Transverse colon (tissue), 4 donors: Measurements from ENCODE around the gene CKS1B. TPM values are rescaled to one million over a fixed set of nuclear protein-coding genes. Genes with fewer than 3 reads are reported as not detected.

ENCODE experiments used
- DNase-seq: peaks from one replicate; pipeline ENCODE4 v3.0.0-alpha.2; 2019
- H3K27ac ChIP-seq, 4 donors: fragments of 200-600 bp; sonication (generic); 2 replicates each; pipeline ENCODE4 v1.5.1; 2016 to 2018; ENCODE audit warnings: inconsistent platforms in 4 of 4
- H3K27me3 ChIP-seq: fragments of 200-600 bp; sonication (generic); 2 replicates; pipeline ENCODE4 v1.5.1; 2017; ENCODE audit warnings: inconsistent platforms
- H3K36me3 ChIP-seq, 4 donors: fragments of 200-600 bp; sonication (generic); 2 replicates each; pipeline ENCODE4 v1.5.1; 2017 to 2019; ENCODE audit warnings: inconsistent platforms in 4 of 4
- H3K4me1 ChIP-seq, 4 donors: fragments of 200-600 bp; sonication (generic); 2 replicates each; pipeline ENCODE4 v1.5.1; 2017 to 2020; ENCODE audit warnings: inconsistent platforms in 4 of 4
- H3K4me3 ChIP-seq, 4 donors: fragments of 200-600 bp; sonication (generic); 1 replicate in 1 of 4; 2 replicates in 3 of 4; pipeline versions ENCODE4 v1.5.1 to v1.6.1; 2017 to 2019; ENCODE audit warnings: inconsistent platforms in 4 of 4
- H3K9me3 ChIP-seq, 2 donors: fragments of 200-600 bp; sonication (generic); 2 replicates each; pipeline ENCODE4 v1.5.1; 2017 to 2019; ENCODE audit warnings: inconsistent platforms in 2 of 2
- EP300 ChIP-seq: sonication (generic); formaldehyde crosslinking; IDR thresholded peaks from one replicate; pipeline ENCODE4 v1.6.1; 2017; ENCODE audit warnings: antibody characterized with exemption, low read depth
- POLR2A ChIP-seq: fragments of 450-650 bp; IDR thresholded peaks from one replicate; pipeline ENCODE4 v1.6.1; 2016; ENCODE audit warnings: antibody characterized with exemption, mild to moderate bottlenecking, moderate library complexity
- POLR2AphosphoS5 ChIP-seq, 3 donors: sonication (generic); formaldehyde crosslinking; IDR thresholded peaks; one replicate each; pipeline ENCODE4 v1.6.1; 2016; ENCODE audit warnings: antibody characterized with exemption in 3 of 3
- WGBS, 2 donors: methylation state at CpG; one replicate each; pipeline ENCODE4 v1.1.5; 2018; ENCODE audit warnings: low coverage in 1 of 2; 5-methylcytosine and 5-hydroxymethylcytosine counted together
- in situ Hi-C, 4 donors: fragments of 200-750 bp; cut with MboI; loops; one replicate each; pipeline versions ENCODE4 v1.15.0 to v1.15.1; 2017; ENCODE audit warnings: low sequenced_read_pairs in 3 of 4, low pct_ligation_motif_present in 1 of 4, low pct_unique_long_range_greater_than_20kb in 1 of 4
- intact Hi-C: fragments of 100-400 bp; cut with DNase I; formaldehyde crosslinking; loops from one replicate; pipeline ENCODE4 v1.15.1; 2023; ENCODE audit warnings: low total_unique reads
- total RNA-seq, 4 donors: library from RNA; depleted of rRNA; stranded (reverse); fragments of >200 nt; gene quantifications; one replicate each; pipeline ENCODE4 v1.1.0, GENCODE V29; 2016
- TF ChIP-seq, protein P1 (sequence below), 5 experiments: fragments of 200-600 bp in 3 of 5; fragments of 450-650 bp in 2 of 5; sonication (generic) in 3 of 5; IDR thresholded peaks; 1 replicate in 2 of 5; 2 replicates in 3 of 5; pipeline ENCODE4 v1.5.1; 2016 to 2017; ENCODE audit warnings: antibody characterized with exemption in 5 of 5, inconsistent platforms in 3 of 5, mild to moderate bottlenecking in 2 of 5, moderate library complexity in 1 of 5

Gene CKS1B
- total RNA-seq, 4 donors from 2014 or later, result 28.9 to 41.4 (median 35.2) TPM; not detected in 1

- Histone ChIP-seq H3K27me3 (no peaks in the 10 kb centered on the region), H3K27ac (peak overlapping the region; percentile 96 to 100 (median 98)), H3K36me3 (peaks cover 0 to 12% (median 2%) of the 10 kb centered on the region in 4 donors), H3K9me3 (no peaks in the 10 kb centered on the region), H3K4me1 (peaks cover 35 to 87% (median 74%) of the 10 kb centered on the region in 4 donors), H3K4me3 (peak overlapping the region in 1 of 4 donors; percentile 56)
- intact Hi-C loops, result no loop called here
- no peak for DNase-seq
- 76 to 79% methylated on average over 2 to 5 of the region's 5 CpGs for WGBS, 2 donors
- in situ Hi-C loops, result no loop called here
- TF ChIP-seq POLR2AphosphoS5 (IDR thresholded peaks at IDR 0.05), result no peak
- no peak for TF ChIP-seq POLR2A
- TF ChIP-seq EP300, result no peak
- TF ChIP-seq, protein P1, sequence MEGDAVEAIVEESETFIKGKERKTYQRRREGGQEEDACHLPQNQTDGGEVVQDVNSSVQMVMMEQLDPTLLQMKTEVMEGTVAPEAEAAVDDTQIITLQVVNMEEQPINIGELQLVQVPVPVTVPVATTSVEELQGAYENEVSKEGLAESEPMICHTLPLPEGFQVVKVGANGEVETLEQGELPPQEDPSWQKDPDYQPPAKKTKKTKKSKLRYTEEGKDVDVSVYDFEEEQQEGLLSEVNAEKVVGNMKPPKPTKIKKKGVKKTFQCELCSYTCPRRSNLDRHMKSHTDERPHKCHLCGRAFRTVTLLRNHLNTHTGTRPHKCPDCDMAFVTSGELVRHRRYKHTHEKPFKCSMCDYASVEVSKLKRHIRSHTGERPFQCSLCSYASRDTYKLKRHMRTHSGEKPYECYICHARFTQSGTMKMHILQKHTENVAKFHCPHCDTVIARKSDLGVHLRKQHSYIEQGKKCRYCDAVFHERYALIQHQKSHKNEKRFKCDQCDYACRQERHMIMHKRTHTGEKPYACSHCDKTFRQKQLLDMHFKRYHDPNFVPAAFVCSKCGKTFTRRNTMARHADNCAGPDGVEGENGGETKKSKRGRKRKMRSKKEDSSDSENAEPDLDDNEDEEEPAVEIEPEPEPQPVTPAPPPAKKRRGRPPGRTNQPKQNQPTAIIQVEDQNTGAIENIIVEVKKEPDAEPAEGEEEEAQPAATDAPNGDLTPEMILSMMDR (IDR thresholded peaks at IDR 0.05), result no peak
These were observed 36.5 kb downstream of the CKS1B start for GRCh38 chr1:155011004-155011416.

DNA sequence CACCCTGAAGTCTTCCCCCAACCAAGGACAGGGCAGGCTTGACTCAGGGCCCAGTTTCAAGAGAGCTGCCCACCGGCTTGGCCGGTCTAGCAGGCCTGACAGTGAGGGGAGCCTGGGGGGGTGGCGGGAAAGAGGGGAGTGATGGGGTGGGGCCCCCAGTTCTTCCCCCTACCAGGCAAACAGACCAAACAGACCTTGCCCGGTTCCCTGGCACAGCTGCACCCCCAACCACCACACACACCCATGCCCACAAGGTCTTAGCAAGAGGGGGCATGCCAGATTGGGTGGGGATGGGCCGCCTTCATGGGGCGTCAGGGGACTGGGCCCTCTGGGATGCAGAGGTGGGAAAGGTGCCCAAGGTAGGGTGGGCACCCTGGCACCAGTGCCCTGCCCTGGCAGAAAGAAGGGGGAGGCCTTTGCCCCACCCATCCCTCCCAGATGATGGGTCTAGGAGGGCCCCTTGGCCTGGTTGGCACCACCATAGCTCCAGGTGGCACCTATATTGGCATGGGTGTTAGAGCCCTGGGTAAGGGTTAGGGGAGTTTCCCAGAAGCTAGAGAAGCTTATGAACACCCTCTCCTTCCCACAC lies 37.0 kb downstream of the CKS1B start:
- Histone ChIP-seq H3K4me3 (peak overlapping the region in 1 of 4 donors; percentile 56), H3K27me3 (no peaks in the 10 kb centered on the region), H3K9me3 (no peaks in the 10 kb centered on the region), H3K4me1 (peaks cover 31 to 86% (median 74%) of the 10 kb centered on the region in 4 donors), H3K36me3 (peaks cover 0 to 12% (median 2%) of the 10 kb centered on the region in 4 donors), H3K27ac (peak overlapping the region; percentile 96 to 100 (median 98))
- intact Hi-C loops, result no loop called here
- DNase-seq, result no peak
- no peak for TF ChIP-seq POLR2A
- no peak for TF ChIP-seq EP300
- no peak for TF ChIP-seq POLR2AphosphoS5 (IDR thresholded peaks at IDR 0.05)
- TF ChIP-seq, protein P1 (IDR thresholded peaks at IDR 0.05), result no peak
- WGBS, 2 donors, result 79% methylated on average over 6 of the region's 6 CpGs; no CpG with 5 or more reads in 1 of the 2 donors
- in situ Hi-C loops, result no loop called here

- no peaks in the 10 kb centered on the region for H3K9me3 ChIP-seq
- DNase-seq, result peak; percentile 85
- peaks cover 31 to 86% (median 74%) of the 10 kb centered on the region in 4 donors for H3K4me1 ChIP-seq
- peaks cover 0 to 12% (median 2%) of the 10 kb centered on the region in 4 donors for H3K36me3 ChIP-seq
- peak overlapping the region; percentile 96 to 100 (median 98) for H3K27ac ChIP-seq
- no peak overlapping the region for H3K4me3 ChIP-seq
- WGBS, 2 donors, result 0 to 23% methylated on average over 3 to 9 of the region's 9 CpGs
- in situ Hi-C loops (no loop called here), intact Hi-C loops (no loop called here)
- peak; percentile 64 for TF ChIP-seq POLR2A
- peak in 2 of 3 donors; percentile 44 to 48 for TF ChIP-seq POLR2AphosphoS5 (IDR thresholded peaks at IDR 0.05)
- TF ChIP-seq, protein P1 (IDR thresholded peaks at IDR 0.05), result no peak
- H3K27me3 ChIP-seq, result no peaks in the 10 kb centered on the region
These were observed 37.6 kb downstream of the CKS1B start for GRCh38 chr1:155012026-155012546.

DNA sequence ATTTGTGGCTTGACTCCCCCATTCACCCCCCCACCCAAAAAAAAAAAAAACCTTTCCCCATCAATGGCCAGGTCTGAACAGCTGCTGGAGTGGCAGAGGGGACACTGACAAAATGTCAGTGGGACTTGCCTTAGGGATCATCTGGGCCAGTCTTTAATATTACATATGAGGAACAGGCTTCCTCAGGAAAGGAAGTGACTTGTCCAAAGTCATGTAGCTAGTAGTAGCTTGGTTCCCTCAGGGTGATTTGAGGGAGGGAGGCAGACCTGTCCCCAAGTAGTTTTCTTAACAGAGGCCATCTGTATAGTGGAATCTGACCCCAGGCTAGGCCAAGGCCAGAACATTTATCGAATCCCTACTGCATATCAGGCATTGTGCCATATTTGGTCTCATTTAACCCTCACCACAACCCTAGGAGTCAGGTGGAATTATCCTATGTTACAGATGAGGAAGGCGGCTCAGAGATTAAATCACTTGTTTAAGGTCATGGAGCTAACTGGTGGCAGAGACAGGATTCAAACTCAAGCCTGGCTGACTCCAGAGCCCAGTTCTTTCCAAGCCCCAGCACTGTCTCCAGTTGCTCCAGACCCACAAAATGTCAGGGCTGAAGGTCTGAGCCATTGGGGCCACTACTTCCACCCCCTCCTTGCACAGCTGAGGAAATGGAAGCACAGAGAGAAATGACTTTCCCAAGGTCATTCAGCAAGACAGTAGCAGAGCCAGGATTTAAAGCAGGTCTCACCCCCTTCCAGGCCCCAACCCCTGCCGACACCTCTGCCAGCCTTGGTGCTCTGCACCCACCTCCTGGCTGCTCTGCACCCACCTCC lies 38.5 kb downstream of the CKS1B start:
- DNase-seq, result no peak
- Histone ChIP-seq H3K27me3 (no peaks in the 10 kb centered on the region), H3K4me3 (no peak overlapping the region), H3K9me3 (no peaks in the 10 kb centered on the region), H3K4me1 (peaks cover 33 to 86% (median 71%) of the 10 kb centered on the region in 4 donors), H3K36me3 (peaks cover 0 to 12% (median 2%) of the 10 kb centered on the region in 4 donors), H3K27ac (peak overlapping the region; percentile 96 to 100 (median 98))
- TF ChIP-seq POLR2A, result no peak
- no peak for TF ChIP-seq POLR2AphosphoS5 (IDR thresholded peaks at IDR 0.05)
- TF ChIP-seq, protein P1 (IDR thresholded peaks at IDR 0.05), result no peak
- TF ChIP-seq EP300, result no peak
- in situ Hi-C loops, result no loop called here
- WGBS, 2 donors, result 68 to 83% methylated on average over 1 to 3 of the region's 3 CpGs
- intact Hi-C loops, result no loop called here
